H1 (cell line): ENCODE results near the gene CMC1. TPM values are rescaled to one million over a fixed set of nuclear protein-coding genes. Genes with fewer than 3 reads are reported as not detected.

ENCODE experiments used
- CTCF ChIA-PET: fragments of 300-600 bp; sonication (Branson Sonifier 250); formaldehyde crosslinking; loops from one replicate; lab custom pipeline; 2021; ENCODE audit not compliant: partially characterized antibody; lab: Charles Lee
- POLR2A ChIA-PET: fragments of 300-600 bp; sonication (Branson Sonifier 250); formaldehyde crosslinking; loops from one replicate; lab custom pipeline; 2021; ENCODE audit warnings: inconsistent platforms; ENCODE audit not compliant: partially characterized antibody; lab: Charles Lee
- DNase-seq, 2 experiments: peaks; one replicate each; pipeline versions ENCODE4 v3.0.0 to v3.0.0-alpha.2; 2010 to 2022; ENCODE audit warnings: low spot score in 2 of 2, low read depth in 1 of 2, mixed read lengths in 1 of 2
- FAIRE-seq: peaks from 2 replicates; lab custom pipeline; 2011; peaks lifted over from hg19 to GRCh38; lab: Jason Lieb, UNC
- H2AFZ ChIP-seq: 2 replicates; pipeline ENCODE4 v1.8.1; 2012; ENCODE audit warnings: low read length, inconsistent platforms
- H2AK5ac ChIP-seq: 2 replicates; pipeline ENCODE4 v1.6.1; 2013; ENCODE audit warnings: low read depth, low read length
- H2BK120ac ChIP-seq: replicated peaks from 2 replicates; pipeline ENCODE3; 2013; ENCODE audit warnings: low read depth, low read length, inconsistent platforms
- H2BK12ac ChIP-seq: 2 replicates; pipeline ENCODE4 v1.6.1; 2013; ENCODE audit warnings: low read depth, low read length
- H2BK15ac ChIP-seq: 2 replicates; pipeline ENCODE4 v1.6.1; 2013; ENCODE audit warnings: low read length
- H2BK20ac ChIP-seq: 2 replicates; pipeline ENCODE4 v1.6.1; 2013; ENCODE audit warnings: low read length
- H2BK5ac ChIP-seq: 2 replicates; pipeline ENCODE4 v1.6.1; 2013; ENCODE audit warnings: low read depth, low read length
- H3K14ac ChIP-seq: 2 replicates; pipeline ENCODE4 v1.6.1; 2013; ENCODE audit warnings: inconsistent platforms; ENCODE audit not compliant: insufficient read length
- H3K18ac ChIP-seq: 2 replicates; pipeline ENCODE4 v1.6.1; 2013; ENCODE audit warnings: low read length; ENCODE audit errors: extremely low read depth
- H3K23ac ChIP-seq: 2 replicates; pipeline ENCODE4 v1.6.1; 2013; ENCODE audit warnings: inconsistent platforms; ENCODE audit not compliant: insufficient read length
- H3K23me2 ChIP-seq: 2 replicates; pipeline ENCODE4 v1.6.1; 2013; ENCODE audit warnings: low read depth, low read length
- H3K27ac ChIP-seq: 2 replicates; pipeline ENCODE4 v1.6.1; 2011; ENCODE audit warnings: low read depth, low read length, inconsistent platforms
- H3K27me3 ChIP-seq, 4 experiments: replicated peaks in 1 of 4; 1 replicate in 1 of 4; 2 replicates in 3 of 4; pipeline versions ENCODE4 v1.6.1 to v1.8.1; 2011 to 2013; ENCODE audit warnings: low read length in 3 of 4, mild to moderate bottlenecking in 3 of 4, inconsistent platforms in 2 of 4, mixed read lengths in 2 of 4, moderate library complexity in 1 of 4; ENCODE audit not compliant: control insufficient read depth in 3 of 4, insufficient read depth in 3 of 4; ENCODE audit errors: extremely low read depth in 1 of 4
- H3K36me3 ChIP-seq, 4 experiments: 2 replicates each; pipeline versions ENCODE4 v1.6.1 to v1.8.1; 2011 to 2013; ENCODE audit warnings: mild to moderate bottlenecking in 4 of 4, low read length in 3 of 4, moderate library complexity in 2 of 4, control low read depth in 1 of 4, inconsistent platforms in 1 of 4; ENCODE audit not compliant: insufficient read depth in 4 of 4, control insufficient read depth in 2 of 4
- H3K4ac ChIP-seq: replicated peaks from 2 replicates; pipeline ENCODE3; 2013; ENCODE audit warnings: low read length, low read depth, mixed read lengths, inconsistent platforms; ENCODE audit not compliant: insufficient read length
- H3K4me1 ChIP-seq, 4 experiments: replicated peaks in 1 of 4; 1 replicate in 1 of 4; 2 replicates in 3 of 4; pipeline versions ENCODE4 v1.6.1 to v1.8.1; 2011 to 2013; ENCODE audit warnings: low read length in 3 of 4, inconsistent platforms in 2 of 4, mixed read lengths in 1 of 4; ENCODE audit not compliant: insufficient read depth in 4 of 4, control insufficient read depth in 3 of 4
- H3K4me2 ChIP-seq, 2 experiments: 2 replicates each; pipeline versions ENCODE4 v1.6.1 to v1.8.1; 2011 to 2013; ENCODE audit warnings: low read depth in 2 of 2, low read length in 2 of 2, control low read depth in 1 of 2, inconsistent platforms in 1 of 2, mild to moderate bottlenecking in 1 of 2; ENCODE audit not compliant: insufficient read depth in 1 of 2
- H3K4me3 ChIP-seq, 4 experiments: fragments of 200-600, 300-600 bp in 1 of 4; sonication (generic), shearing (Covaris generic), sonication (Bioruptor Twin) in 1 of 4; 2 replicates each; pipeline versions ENCODE4 v1.5.1 to v1.8.1; 2011 to 2016; ENCODE audit warnings: low read length in 4 of 4, low read depth in 3 of 4, control low read depth in 2 of 4, inconsistent platforms in 2 of 4, mild to moderate bottlenecking in 2 of 4, mixed read lengths in 1 of 4, moderate library complexity in 1 of 4; ENCODE audit not compliant: insufficient read depth in 2 of 4; ENCODE audit errors: extremely low read depth in 1 of 4
- H3K56ac ChIP-seq: replicated peaks from 2 replicates; pipeline ENCODE3; 2013; ENCODE audit warnings: low read depth, mild to moderate bottlenecking, mixed read lengths, low read length, inconsistent platforms; ENCODE audit not compliant: insufficient read length
- H3K79me1 ChIP-seq: 2 replicates; pipeline ENCODE4 v1.6.1; 2013; ENCODE audit warnings: low read depth, low read length, control low read depth
- H3K79me2 ChIP-seq, 2 experiments: 2 replicates each; pipeline versions ENCODE4 v1.6.1 to v1.8.1; 2012 to 2013; ENCODE audit warnings: low read length in 2 of 2, mild to moderate bottlenecking in 2 of 2, inconsistent platforms in 1 of 2; ENCODE audit not compliant: insufficient read depth in 2 of 2, control insufficient read depth in 1 of 2
- H3K9ac ChIP-seq, 4 experiments: replicated peaks in 1 of 4; 1 replicate in 1 of 4; 2 replicates in 3 of 4; pipeline versions ENCODE4 v1.6.1 to v1.8.1; 2011 to 2013; ENCODE audit warnings: low read depth in 3 of 4, low read length in 3 of 4, control low read depth in 2 of 4, mild to moderate bottlenecking in 2 of 4, moderate library complexity in 2 of 4, inconsistent platforms in 1 of 4; ENCODE audit errors: extremely low read depth in 1 of 4
- H3K9me3 ChIP-seq, 2 experiments: 2 replicates each; pipeline versions ENCODE4 v1.6.1 to v1.8.1; 2012 to 2013; ENCODE audit warnings: mild to moderate bottlenecking in 2 of 2, moderate library complexity in 2 of 2, control low read depth in 1 of 2, inconsistent platforms in 1 of 2, low read depth in 1 of 2, low read length in 1 of 2, mixed read lengths in 1 of 2; ENCODE audit not compliant: insufficient read depth in 2 of 2
- H4K20me1 ChIP-seq, 2 experiments: replicated peaks in 1 of 2; 2 replicates each; pipeline versions ENCODE3 to v1.8.1; 2011 to 2013; ENCODE audit warnings: inconsistent platforms in 2 of 2, low read length in 2 of 2, mild to moderate bottlenecking in 1 of 2; ENCODE audit not compliant: insufficient read depth in 2 of 2, control insufficient read depth in 1 of 2
- H4K5ac ChIP-seq: 2 replicates; pipeline ENCODE4 v1.6.1; 2013; ENCODE audit warnings: low read length, low read depth, mixed read lengths, inconsistent platforms; ENCODE audit not compliant: insufficient read length
- H4K8ac ChIP-seq: 2 replicates; pipeline ENCODE4 v1.8.0; 2013; ENCODE audit warnings: mild to moderate bottlenecking, moderate library complexity, low read length, inconsistent platforms; ENCODE audit not compliant: insufficient read depth; ENCODE audit errors: extremely low read depth
- H4K91ac ChIP-seq: replicated peaks from 2 replicates; pipeline ENCODE3; 2013; ENCODE audit warnings: low read length, mixed read lengths, inconsistent platforms; ENCODE audit not compliant: insufficient read length
- ATF2 ChIP-seq: IDR thresholded peaks from 2 replicates; pipeline ENCODE4 v1.6.1; 2012; ENCODE audit warnings: low read length, inconsistent platforms
- CHD1 ChIP-seq: IDR thresholded peaks from 2 replicates; pipeline ENCODE4 v1.6.1; 2012; ENCODE audit warnings: low read depth, low read length, improper control_type of control experiment
- CTBP2 ChIP-seq: IDR thresholded peaks from 2 replicates; pipeline ENCODE4 v1.7.0; 2011; ENCODE audit warnings: borderline replicate concordance, mild to moderate bottlenecking, moderate library complexity, mixed read lengths, low read length; ENCODE audit not compliant: insufficient read depth, insufficient read length
- E2F6 ChIP-seq: IDR thresholded peaks from 2 replicates; pipeline ENCODE4 v1.6.1; 2012; ENCODE audit warnings: inconsistent platforms
- GTF2F1 ChIP-seq: IDR thresholded peaks from 2 replicates; pipeline ENCODE4 v1.6.1; 2012; ENCODE audit warnings: low read depth, low read length, improper control_type of control experiment, borderline replicate concordance
- HDAC6 ChIP-seq: IDR thresholded peaks from one replicate; pipeline ENCODE4 v1.7.1; 2012; ENCODE audit warnings: low read depth, mild to moderate bottlenecking, inconsistent platforms, low read length, moderate library complexity
- JUN ChIP-seq: IDR thresholded peaks from 2 replicates; pipeline ENCODE4 v1.6.1; 2011; ENCODE audit warnings: low read depth, mild to moderate bottlenecking, improper control_type of control experiment, low read length
- KDM1A ChIP-seq: fragments of 200-600, 300-600 bp; sonication (generic); IDR thresholded peaks from 2 replicates; pipeline ENCODE4 v1.7.1; 2016; ENCODE audit warnings: mild to moderate bottlenecking, low read length, borderline replicate concordance
- MAX ChIP-seq: IDR thresholded peaks from 2 replicates; pipeline ENCODE4 v1.6.1; 2012; ENCODE audit warnings: inconsistent platforms
- NANOG ChIP-seq: IDR thresholded peaks from 2 replicates; pipeline ENCODE4 v1.6.1; 2011; ENCODE audit warnings: low read length, low read depth, mild to moderate bottlenecking, inconsistent platforms; ENCODE audit not compliant: insufficient read depth, poor library complexity, severe bottlenecking
- RFX5 ChIP-seq: IDR thresholded peaks from 2 replicates; pipeline ENCODE4 v1.6.1; 2011; ENCODE audit warnings: low read depth, low read length, improper control_type of control experiment, borderline replicate concordance
- TAF1 ChIP-seq: IDR thresholded peaks from 2 replicates; pipeline ENCODE4 v1.6.1; 2011; ENCODE audit warnings: mild to moderate bottlenecking, low read depth, low read length
- TBP ChIP-seq: IDR thresholded peaks from 2 replicates; pipeline ENCODE4 v1.6.1; 2011; ENCODE audit warnings: low read depth, low read length, improper control_type of control experiment
- polyA plus RNA-seq, 7 experiments: library from polyadenylated mRNA; depleted of rRNA in 3 of 7; stranded (reverse) in 5 of 7; unstranded in 2 of 7; fragments of >200 nt in 5 of 7; fragments of 200-250 nt in 2 of 7; gene quantifications; 1 replicate in 5 of 7; 2 replicates in 1 of 7; 4 replicates in 1 of 7; pipeline versions ENCODE4 v1.2.1 to v1.2.3, GENCODE V29; 2011 to 2013; ENCODE audit warnings: missing spikeins in 2 of 7, mixed read lengths in 2 of 7
- total RNA-seq: library from RNA; stranded (reverse); fragmentation: NEBNext Ultra II Directional; extraction: Animal tissue kit (Norgen Biotek cat#: 25700); gene quantifications from 2 replicates; pipeline ENCODE4 v1.2.1, GENCODE V29; 2021

The CMC1 gene
- total and polyA plus RNA-seq, 2 of the 8 experiments (the other 6 are each of a cell fraction or from before 2014, with no cell fraction given), result 11.4 to 19.4 TPM

DNA sequence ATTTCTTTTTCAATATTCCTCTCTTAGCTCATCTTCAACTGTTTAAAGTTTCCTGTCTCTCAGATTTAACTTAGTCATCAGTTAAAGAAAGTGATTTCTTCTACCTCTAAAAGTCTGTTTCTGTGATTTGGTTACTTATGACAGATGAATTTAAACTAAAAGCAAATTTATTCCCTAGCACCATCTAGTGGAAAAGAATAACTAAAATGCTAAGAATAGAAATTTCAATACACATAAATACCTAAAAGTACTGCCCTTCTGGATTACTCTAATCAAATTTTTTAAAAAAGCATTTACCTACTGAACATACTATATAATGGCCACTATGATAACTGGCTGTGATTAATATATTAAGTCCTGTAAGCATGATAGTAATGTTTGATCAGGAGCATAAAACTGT is 93.1 kb downstream of the CMC1 start:
- H2AK5ac ChIP-seq, result no peak overlapping the region
- no peak overlapping the region for H3K27ac ChIP-seq
- no peak overlapping the region for H3K9ac ChIP-seq
- no peaks in the 10 kb centered on the region for H3K23me2 ChIP-seq
- H3K79me2 ChIP-seq, result no peaks in the 10 kb centered on the region
- no peak overlapping the region for H3K4me2 ChIP-seq
- H3K27me3 ChIP-seq, result no peaks in the 10 kb centered on the region
- no peaks in the 10 kb centered on the region for H4K20me1 ChIP-seq
- no peak overlapping the region for H2BK12ac ChIP-seq
- H3K23ac ChIP-seq, result no peak overlapping the region
- POLR2A ChIA-PET, result no interaction called here
- H2BK5ac ChIP-seq, result no peak overlapping the region
- FAIRE-seq (no peak), DNase-seq (no peak)
- no peak overlapping the region for H2AFZ ChIP-seq
- H2BK15ac ChIP-seq, result no peak overlapping the region
- no peak overlapping the region for H3K18ac ChIP-seq
- no peak overlapping the region for H3K56ac ChIP-seq
- H4K91ac ChIP-seq, result no peak overlapping the region
- H3K4me3 ChIP-seq, result no peak overlapping the region
- H4K8ac ChIP-seq, result no peak overlapping the region
- no peak overlapping the region for H2BK20ac ChIP-seq
- no peak overlapping the region for H3K4ac ChIP-seq
- no peaks in the 10 kb centered on the region for H3K9me3 ChIP-seq
- CTCF ChIA-PET, result interaction anchor here (0.8 to 2.5 kb wide), 7 partner anchors 8 to 623 kb away, joined by 3 to 10 read pairs (median 6); partner anchors contain the start of genes AZI2, EOMES and ZCWPW2
- H3K79me1 ChIP-seq, result no peaks in the 10 kb centered on the region
- H4K5ac ChIP-seq, result no peak overlapping the region
- no peak overlapping the region for H3K14ac ChIP-seq
- peaks cover 0 to 15% (median 2%) of the 10 kb centered on the region in 4 experiments; a peak in 3 of 8 replicates for H3K36me3 ChIP-seq
- no peaks in the 10 kb centered on the region for H3K4me1 ChIP-seq
- no peak overlapping the region for H2BK120ac ChIP-seq
- TF ChIP-seq TBP (no peak), E2F6 (no peak), HDAC6 (no peak), MAX (no peak), CHD1 (no peak), RFX5 (no peak), JUN (no peak), ATF2 (no peak), KDM1A (no peak), GTF2F1 (no peak), CTBP2 (no peak), NANOG (no peak), TAF1 (no peak)
